ENCODE results near the gene MYO3B.

DNA sequence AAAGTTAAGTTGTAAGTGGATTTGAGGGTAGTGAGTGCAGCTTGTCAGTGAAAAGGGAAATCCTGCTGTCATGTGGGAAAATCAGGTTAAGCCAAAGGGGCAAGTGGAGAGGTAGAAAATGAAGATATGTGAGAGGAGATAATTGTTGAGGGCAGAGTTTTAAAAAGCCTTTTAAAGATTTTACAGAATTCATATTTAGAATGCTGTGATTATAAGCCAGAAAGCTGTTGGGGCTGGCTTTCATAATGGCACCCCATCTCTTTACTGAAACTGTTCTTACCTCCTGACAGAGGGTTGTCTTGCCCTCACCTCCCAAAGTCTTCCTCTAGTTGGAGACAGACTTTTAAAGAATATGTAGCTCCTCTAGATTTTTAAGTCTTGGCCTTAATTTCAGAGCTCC is 86.9 kb downstream of the MYO3B start:
- TF ChIP-seq, protein P1, sequence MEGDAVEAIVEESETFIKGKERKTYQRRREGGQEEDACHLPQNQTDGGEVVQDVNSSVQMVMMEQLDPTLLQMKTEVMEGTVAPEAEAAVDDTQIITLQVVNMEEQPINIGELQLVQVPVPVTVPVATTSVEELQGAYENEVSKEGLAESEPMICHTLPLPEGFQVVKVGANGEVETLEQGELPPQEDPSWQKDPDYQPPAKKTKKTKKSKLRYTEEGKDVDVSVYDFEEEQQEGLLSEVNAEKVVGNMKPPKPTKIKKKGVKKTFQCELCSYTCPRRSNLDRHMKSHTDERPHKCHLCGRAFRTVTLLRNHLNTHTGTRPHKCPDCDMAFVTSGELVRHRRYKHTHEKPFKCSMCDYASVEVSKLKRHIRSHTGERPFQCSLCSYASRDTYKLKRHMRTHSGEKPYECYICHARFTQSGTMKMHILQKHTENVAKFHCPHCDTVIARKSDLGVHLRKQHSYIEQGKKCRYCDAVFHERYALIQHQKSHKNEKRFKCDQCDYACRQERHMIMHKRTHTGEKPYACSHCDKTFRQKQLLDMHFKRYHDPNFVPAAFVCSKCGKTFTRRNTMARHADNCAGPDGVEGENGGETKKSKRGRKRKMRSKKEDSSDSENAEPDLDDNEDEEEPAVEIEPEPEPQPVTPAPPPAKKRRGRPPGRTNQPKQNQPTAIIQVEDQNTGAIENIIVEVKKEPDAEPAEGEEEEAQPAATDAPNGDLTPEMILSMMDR (IDR thresholded peaks at IDR 0.05): no peak
- TF ChIP-seq NR1H2 (CRISPR knock-in tag; IDR thresholded peaks at IDR 0.05) (no peak), JUN (CRISPR knock-in tag; IDR thresholded peaks at IDR 0.05) (no peak), TCF7 (CRISPR knock-in tag; IDR thresholded peaks at IDR 0.05; ENCODE audit: low read depth) (no peak), ZNF263 (CRISPR knock-in tag; IDR thresholded peaks at IDR 0.05; ENCODE audit: low read depth) (no peak), ZNF416 (CRISPR knock-in tag; IDR thresholded peaks at IDR 0.05) (no peak), KAT7 (CRISPR knock-in tag; IDR thresholded peaks at IDR 0.05; ENCODE audit: borderline replicate concordance) (no peak)
- TF ChIP-seq, protein P2, sequence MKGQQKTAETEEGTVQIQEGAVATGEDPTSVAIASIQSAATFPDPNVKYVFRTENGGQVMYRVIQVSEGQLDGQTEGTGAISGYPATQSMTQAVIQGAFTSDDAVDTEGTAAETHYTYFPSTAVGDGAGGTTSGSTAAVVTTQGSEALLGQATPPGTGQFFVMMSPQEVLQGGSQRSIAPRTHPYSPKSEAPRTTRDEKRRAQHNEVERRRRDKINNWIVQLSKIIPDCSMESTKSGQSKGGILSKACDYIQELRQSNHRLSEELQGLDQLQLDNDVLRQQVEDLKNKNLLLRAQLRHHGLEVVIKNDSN (CRISPR knock-in tag; IDR thresholded peaks at IDR 0.05): no peak
- TF ChIP-seq, protein P3, sequence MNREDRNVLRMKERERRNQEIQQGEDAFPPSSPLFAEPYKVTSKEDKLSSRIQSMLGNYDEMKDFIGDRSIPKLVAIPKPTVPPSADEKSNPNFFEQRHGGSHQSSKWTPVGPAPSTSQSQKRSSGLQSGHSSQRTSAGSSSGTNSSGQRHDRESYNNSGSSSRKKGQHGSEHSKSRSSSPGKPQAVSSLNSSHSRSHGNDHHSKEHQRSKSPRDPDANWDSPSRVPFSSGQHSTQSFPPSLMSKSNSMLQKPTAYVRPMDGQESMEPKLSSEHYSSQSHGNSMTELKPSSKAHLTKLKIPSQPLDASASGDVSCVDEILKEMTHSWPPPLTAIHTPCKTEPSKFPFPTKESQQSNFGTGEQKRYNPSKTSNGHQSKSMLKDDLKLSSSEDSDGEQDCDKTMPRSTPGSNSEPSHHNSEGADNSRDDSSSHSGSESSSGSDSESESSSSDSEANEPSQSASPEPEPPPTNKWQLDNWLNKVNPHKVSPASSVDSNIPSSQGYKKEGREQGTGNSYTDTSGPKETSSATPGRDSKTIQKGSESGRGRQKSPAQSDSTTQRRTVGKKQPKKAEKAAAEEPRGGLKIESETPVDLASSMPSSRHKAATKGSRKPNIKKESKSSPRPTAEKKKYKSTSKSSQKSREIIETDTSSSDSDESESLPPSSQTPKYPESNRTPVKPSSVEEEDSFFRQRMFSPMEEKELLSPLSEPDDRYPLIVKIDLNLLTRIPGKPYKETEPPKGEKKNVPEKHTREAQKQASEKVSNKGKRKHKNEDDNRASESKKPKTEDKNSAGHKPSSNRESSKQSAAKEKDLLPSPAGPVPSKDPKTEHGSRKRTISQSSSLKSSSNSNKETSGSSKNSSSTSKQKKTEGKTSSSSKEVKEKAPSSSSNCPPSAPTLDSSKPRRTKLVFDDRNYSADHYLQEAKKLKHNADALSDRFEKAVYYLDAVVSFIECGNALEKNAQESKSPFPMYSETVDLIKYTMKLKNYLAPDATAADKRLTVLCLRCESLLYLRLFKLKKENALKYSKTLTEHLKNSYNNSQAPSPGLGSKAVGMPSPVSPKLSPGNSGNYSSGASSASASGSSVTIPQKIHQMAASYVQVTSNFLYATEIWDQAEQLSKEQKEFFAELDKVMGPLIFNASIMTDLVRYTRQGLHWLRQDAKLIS (CRISPR knock-in tag; IDR thresholded peaks at IDR 0.05; ENCODE audit: borderline replicate concordance): no peak

All from WTC11 (cell line).